GM23248 (cell line): Measurements from ENCODE around the gene TNS3.

ENCODE experiments used
- EZH2 ChIP-seq: fragments of 200-600 bp; sonication (generic); IDR thresholded peaks from 2 replicates; pipeline ENCODE4 v1.6.1; 2018; ENCODE audit warnings: antibody characterized with exemption, mild to moderate bottlenecking; ENCODE audit not compliant: insufficient read depth, poor library complexity, severe bottlenecking
- EZH2phosphoT487 ChIP-seq: fragments of 200-600 bp; sonication (generic); IDR thresholded peaks from 2 replicates; pipeline ENCODE4 v1.6.1; 2018; ENCODE audit warnings: antibody characterized with exemption, moderate library complexity, mild to moderate bottlenecking, low read depth; ENCODE audit not compliant: insufficient read depth

DNA sequence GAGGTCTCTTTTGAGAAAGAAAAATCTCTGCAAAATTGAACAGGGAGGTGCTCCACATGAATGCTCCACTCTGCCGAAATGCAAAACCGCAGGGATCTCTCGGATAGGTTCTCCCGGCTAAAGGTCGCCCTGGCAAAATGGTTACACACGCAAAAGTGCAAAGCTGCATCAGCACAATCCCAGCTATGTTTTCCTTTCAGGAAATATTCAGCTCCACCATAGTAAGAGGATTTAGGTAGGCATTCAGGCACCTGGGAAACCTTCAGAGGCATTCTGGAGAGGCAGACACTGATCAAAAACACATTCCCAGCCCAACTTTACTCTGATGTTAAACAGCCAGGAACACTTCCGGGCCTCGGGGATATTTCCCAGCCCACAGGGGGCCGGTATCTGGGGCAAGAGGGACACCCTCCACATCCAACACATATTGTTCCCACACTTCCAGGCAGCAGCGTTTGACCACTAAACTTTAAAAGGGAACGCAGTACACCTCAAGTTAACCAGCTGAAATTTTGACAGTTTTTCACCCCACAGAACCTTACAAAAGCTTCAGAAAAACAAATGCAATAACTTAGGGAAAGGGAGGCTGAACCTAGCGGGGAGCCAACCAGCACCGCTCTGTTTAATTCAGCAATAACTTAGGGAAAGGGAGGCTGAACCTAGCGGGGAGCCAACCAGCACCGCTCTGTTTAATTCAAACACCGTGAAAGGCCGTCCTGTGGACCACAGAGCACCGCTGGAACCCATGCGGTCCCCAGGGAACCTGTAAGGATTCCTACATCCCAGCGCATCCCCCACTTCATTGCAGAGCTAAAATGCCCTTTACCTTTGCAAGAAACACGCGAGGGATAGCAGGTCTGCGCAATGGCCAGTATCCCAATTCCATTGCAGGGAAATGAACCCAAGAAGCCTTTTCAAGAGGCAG, 45.9 kb downstream of the TNS3 start:
- no peak for TF ChIP-seq EZH2
- no peak for TF ChIP-seq EZH2phosphoT487
